PC-9 (cell line): ENCODE results near the gene ZNF431. TPM values are rescaled to one million over a fixed set of nuclear protein-coding genes. Genes with fewer than 3 reads are reported as not detected.

ENCODE experiments used
- BruUV-seq: library from RNA; stranded (reverse); fragments of 400-500 nt; replicated peaks from 2 replicates; lab custom pipeline; 2021; lab: Mats Ljungman, UMichigan
- CTCF ChIA-PET: fragments of 300-600 bp; sonication (Branson Sonifier 250); formaldehyde crosslinking; loops from one replicate; lab custom pipeline; 2022; ENCODE audit warnings: antibody characterized with exemption; lab: Charles Lee
- POLR2A ChIA-PET: fragments of 300-600 bp; sonication (Branson Sonifier 250); formaldehyde crosslinking; loops from one replicate; lab custom pipeline; 2022; ENCODE audit warnings: antibody characterized with exemption; ENCODE audit not compliant: unreplicated experiment; lab: Charles Lee
- DNase-seq, 2 experiments: peaks; one replicate each; pipeline versions ENCODE4 v3.0.0 to v3.0.0-alpha.2; 2015 to 2022; ENCODE audit warnings: mixed read lengths in 1 of 2
- H2AFZ ChIP-seq: fragments of 200-600 bp; sonication (generic); 2 replicates; pipeline ENCODE4 v1.8.1; 2017; ENCODE audit warnings: antibody characterized with exemption
- H3F3A ChIP-seq: fragments of 200-600 bp; sonication (generic); 2 replicates; pipeline ENCODE4 v1.8.1; 2017; ENCODE audit warnings: antibody characterized with exemption, mild to moderate bottlenecking, low read depth; ENCODE audit not compliant: insufficient read depth
- H3K27ac ChIP-seq: fragments of 200-600 bp; sonication (generic); 2 replicates; pipeline ENCODE4 v1.6.1; 2016; ENCODE audit warnings: mixed run types
- H3K27me3 ChIP-seq: fragments of 200-600 bp; sonication (generic); 2 replicates; pipeline ENCODE4 v1.6.1; 2016; ENCODE audit warnings: low read depth, mixed run types; ENCODE audit not compliant: insufficient read depth
- H3K36me3 ChIP-seq: fragments of 200-600 bp; sonication (generic); 2 replicates; pipeline ENCODE4 v1.6.1; 2016; ENCODE audit warnings: low read depth, mixed run types
- H3K4me1 ChIP-seq: fragments of 200-600 bp; sonication (generic); replicated peaks from 2 replicates; pipeline ENCODE4 v1.6.1; 2016; ENCODE audit warnings: mixed run types; ENCODE audit not compliant: insufficient read depth
- H3K4me2 ChIP-seq: fragments of 200-600 bp; sonication (generic); 2 replicates; pipeline ENCODE4 v1.6.1; 2017; ENCODE audit warnings: mixed run types
- H3K4me3 ChIP-seq: fragments of 200-600 bp; sonication (generic); 2 replicates; pipeline ENCODE4 v1.6.1; 2016; ENCODE audit warnings: mixed run types
- H3K79me2 ChIP-seq: fragments of 200-600 bp; sonication (generic); 2 replicates; pipeline ENCODE4 v1.6.1; 2017; ENCODE audit warnings: low read depth, mixed run types
- H3K9me2 ChIP-seq: fragments of 200-600 bp; sonication (generic); 2 replicates; pipeline ENCODE4 v1.8.1; 2017; ENCODE audit warnings: mild to moderate bottlenecking; ENCODE audit not compliant: insufficient read depth
- H3K9me3 ChIP-seq: fragments of 200-600 bp; sonication (generic); 2 replicates; pipeline ENCODE4 v1.8.1; 2016; ENCODE audit warnings: low read depth; ENCODE audit not compliant: insufficient read depth
- H4K20me1 ChIP-seq: fragments of 200-600 bp; sonication (generic); 2 replicates; pipeline ENCODE4 v1.8.1; 2017; ENCODE audit not compliant: insufficient read depth
- EZH2 ChIP-seq: fragments of 200-600 bp; sonication (generic); IDR thresholded peaks from 2 replicates; pipeline ENCODE4 v1.8.0; 2017; ENCODE audit warnings: antibody characterized with exemption, low read depth
- intact Hi-C: fragments of 100-400 bp; cut with micrococcal nuclease; formaldehyde crosslinking; loops from one replicate; pipeline ENCODE4 v1.10.0; 2022; ENCODE audit not compliant: unreplicated experiment
- total RNA-seq: library from RNA; stranded (reverse); gene quantifications from 2 replicates; pipeline ENCODE4 v1.2.3, GENCODE V29; 2021
- TF ChIP-seq, protein P1 (sequence below): fragments of 200-600 bp; sonication (generic); conservative IDR thresholded peaks from 2 replicates; pipeline ENCODE4 v1.6.1; 2017; ENCODE audit warnings: mixed run types, antibody characterized with exemption, mild to moderate bottlenecking, moderate library complexity

The ZNF431 gene
- total RNA-seq, 1 experiment from 2014 or later = 19.0 TPM

DNA sequence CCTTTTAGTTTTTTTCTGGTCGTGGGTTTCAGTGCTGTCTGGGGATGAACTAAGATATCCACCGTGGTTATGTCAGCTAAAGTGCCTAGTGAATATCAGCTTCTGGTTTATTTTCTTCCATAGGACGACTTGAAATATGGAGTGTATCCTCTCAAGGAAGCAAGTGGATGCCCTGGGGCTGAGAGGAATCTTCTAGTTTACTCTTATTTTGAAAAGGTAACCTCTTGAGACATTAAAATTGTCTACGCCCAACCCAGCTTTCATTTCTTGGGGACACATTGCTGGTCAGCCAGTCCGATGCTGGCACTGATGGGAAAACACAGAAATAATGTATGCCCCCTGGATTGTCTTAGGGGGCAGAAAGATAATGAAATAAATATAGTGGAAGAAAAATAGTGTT lies 1.6 kb downstream of the ZNF431 start:
- Histone ChIP-seq H3K27ac (peak overlapping the region; percentile 59), H3K4me3 (peak overlapping the region; percentile 68; the same call in 1 of the 2 replicates), H3K9me2 (no peaks in the 10 kb centered on the region), H3K4me1 (peaks cover 22% of the 10 kb centered on the region), H3K9me3 (peaks cover 13% of the 10 kb centered on the region; the same call in 1 of the 2 replicates), H3K79me2 (peaks cover 27% of the 10 kb centered on the region), H3F3A (peaks cover 10% of the 10 kb centered on the region; the same call in 1 of the 2 replicates), H3K4me2 (peak overlapping the region; percentile 77), H4K20me1 (no peaks in the 10 kb centered on the region), H2AFZ (no peak overlapping the region), H3K27me3 (no peaks in the 10 kb centered on the region), H3K36me3 (peaks cover 41% of the 10 kb centered on the region)
- BruUV-seq = TSS peak; percentile 100
- ChIA-PET CTCF (no interaction called here), POLR2A (interaction anchor here (0.5 to 0.6 kb wide), 2 partner anchors 570 to 1322 kb away, joined by 4 to 6 read pairs; partner anchors contain the start of gene ZNF506)
- TF ChIP-seq, protein P1, sequence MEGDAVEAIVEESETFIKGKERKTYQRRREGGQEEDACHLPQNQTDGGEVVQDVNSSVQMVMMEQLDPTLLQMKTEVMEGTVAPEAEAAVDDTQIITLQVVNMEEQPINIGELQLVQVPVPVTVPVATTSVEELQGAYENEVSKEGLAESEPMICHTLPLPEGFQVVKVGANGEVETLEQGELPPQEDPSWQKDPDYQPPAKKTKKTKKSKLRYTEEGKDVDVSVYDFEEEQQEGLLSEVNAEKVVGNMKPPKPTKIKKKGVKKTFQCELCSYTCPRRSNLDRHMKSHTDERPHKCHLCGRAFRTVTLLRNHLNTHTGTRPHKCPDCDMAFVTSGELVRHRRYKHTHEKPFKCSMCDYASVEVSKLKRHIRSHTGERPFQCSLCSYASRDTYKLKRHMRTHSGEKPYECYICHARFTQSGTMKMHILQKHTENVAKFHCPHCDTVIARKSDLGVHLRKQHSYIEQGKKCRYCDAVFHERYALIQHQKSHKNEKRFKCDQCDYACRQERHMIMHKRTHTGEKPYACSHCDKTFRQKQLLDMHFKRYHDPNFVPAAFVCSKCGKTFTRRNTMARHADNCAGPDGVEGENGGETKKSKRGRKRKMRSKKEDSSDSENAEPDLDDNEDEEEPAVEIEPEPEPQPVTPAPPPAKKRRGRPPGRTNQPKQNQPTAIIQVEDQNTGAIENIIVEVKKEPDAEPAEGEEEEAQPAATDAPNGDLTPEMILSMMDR = no peak
- TF ChIP-seq EZH2 = no peak
- peak in 1 of 2 experiments; percentile 2 for DNase-seq
- intact Hi-C loops = loop anchor here (5.0 kb wide), 2 partner anchors 121 to 221 kb away; partner anchors contain the start of genes ZNF430 and ZNF85

DNA sequence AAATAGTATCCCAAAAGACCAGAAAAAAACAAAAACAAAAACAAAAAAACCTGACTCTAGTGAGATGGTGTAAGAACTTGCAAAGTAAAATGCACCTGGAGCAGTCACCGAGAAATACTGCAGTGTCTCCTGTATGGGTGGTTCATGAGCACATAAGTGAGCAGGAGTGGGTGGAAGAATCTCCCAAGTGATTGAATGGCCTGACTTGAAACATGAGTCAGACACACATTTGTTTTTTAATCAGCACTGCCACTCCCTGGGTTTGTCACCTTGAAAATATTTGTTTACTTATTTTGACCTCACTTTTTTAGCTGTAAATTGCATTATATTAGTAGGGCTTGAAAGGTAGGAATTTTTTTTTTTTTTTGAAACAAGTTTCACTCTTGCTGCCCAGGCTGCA lies 2.0 kb downstream of the ZNF431 start:
- POLR2A ChIA-PET = interaction anchor here (0.6 kb wide), 1 partner anchor 570 kb away, joined by 6 read pairs; no protein-coding TSS in a partner anchor
- BruUV-seq = no TSS peak
- DNase-seq = peak; percentile 43 to 93

DNA sequence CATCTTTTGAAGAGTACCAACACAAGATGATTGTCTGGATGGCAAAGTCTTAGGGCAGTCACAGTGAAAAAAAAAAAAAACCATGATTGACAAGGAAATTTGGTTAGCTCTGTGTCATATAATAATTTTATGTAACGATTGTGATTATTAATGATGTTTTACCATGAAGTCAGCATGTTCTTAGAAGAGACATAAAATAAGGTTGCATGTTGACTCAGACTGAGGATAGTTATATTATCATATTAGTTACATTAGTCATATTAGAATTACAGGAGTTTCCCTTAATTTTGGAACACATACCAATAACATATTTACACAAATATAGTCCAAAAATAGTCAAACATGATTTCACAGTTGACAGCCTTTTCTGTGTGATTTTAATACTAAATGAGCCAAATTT lies 5.7 kb downstream of the ZNF431 start:
- H3K9me2 ChIP-seq = no peaks in the 10 kb centered on the region
- H3K27me3 ChIP-seq = no peaks in the 10 kb centered on the region
- no peak for TF ChIP-seq EZH2
- TF ChIP-seq, protein P1 = no peak
- H3K4me2 ChIP-seq = no peak overlapping the region
- H3K4me1 ChIP-seq = peaks cover 22% of the 10 kb centered on the region
- peaks cover 60% of the 10 kb centered on the region for H3K36me3 ChIP-seq
- H4K20me1 ChIP-seq = no peaks in the 10 kb centered on the region
- peaks cover 22% of the 10 kb centered on the region for H3K79me2 ChIP-seq
- CTCF ChIA-PET = no interaction called here
- H3K27ac ChIP-seq = no peak overlapping the region
- H2AFZ ChIP-seq = no peak overlapping the region
- no peak overlapping the region for H3K4me3 ChIP-seq
- no peak for DNase-seq
- no TSS peak for BruUV-seq
- intact Hi-C loops = no loop called here
- POLR2A ChIA-PET = no interaction called here
- peaks cover 17% of the 10 kb centered on the region; the same call in 1 of the 2 replicates for H3K9me3 ChIP-seq
- H3F3A ChIP-seq = peaks cover 10% of the 10 kb centered on the region; the same call in 1 of the 2 replicates

More for the DNA sequence above, 2.0 kb downstream of the ZNF431 start:
- Histone ChIP-seq H3K27ac (peak overlapping the region; percentile 59), H4K20me1 (no peaks in the 10 kb centered on the region), H3F3A (peaks cover 10% of the 10 kb centered on the region; the same call in 1 of the 2 replicates), H3K9me3 (peaks cover 17% of the 10 kb centered on the region; the same call in 1 of the 2 replicates), H3K4me2 (peak overlapping the region; percentile 77), H3K79me2 (peaks cover 27% of the 10 kb centered on the region), H2AFZ (no peak overlapping the region), H3K4me1 (peaks cover 22% of the 10 kb centered on the region), H3K27me3 (no peaks in the 10 kb centered on the region), H3K36me3 (peaks cover 45% of the 10 kb centered on the region), H3K9me2 (no peaks in the 10 kb centered on the region), H3K4me3 (peak overlapping the region; percentile 68; the same call in 1 of the 2 replicates)
- no peak for TF ChIP-seq EZH2
- TF ChIP-seq, protein P1 = no peak
- intact Hi-C loops = loop anchor here (5.0 kb wide), 2 partner anchors 122 to 222 kb away; partner anchors contain the start of genes ZNF430 and ZNF85
- CTCF ChIA-PET = no interaction called here
